ENCODE data around the gene RMI2.

Gene RMI2

GRCh38 chr16:11310634-11310977 is 34.7 kb upstream of the RMI2 start:
- DNase-seq, result no peak

GRCh38 chr16:11310997-11311561 is 34.2 kb upstream of the RMI2 start:
- peak; percentile 50 for DNase-seq

- DNase-seq, result peak; percentile 35
Observed at GRCh38 chr16:11312718-11313492, 32.4 kb upstream of the RMI2 start.

- DNase-seq, result no peak
Observed at GRCh38 chr16:11313493-11314308, 31.6 kb upstream of the RMI2 start.

GRCh38 chr16:11314309-11314894 is 30.9 kb upstream of the RMI2 start:
- DNase-seq, result no peak

- no peak for DNase-seq
Observed at GRCh38 chr16:11315510-11315909, 29.7 kb upstream of the RMI2 start.

GRCh38 chr16:11316331-11317015 is 28.8 kb upstream of the RMI2 start:
- no peak for DNase-seq

GRCh38 chr16:11318817-11319216 is 26.4 kb upstream of the RMI2 start:
- no peak for DNase-seq

GRCh38 chr16:11319529-11320146 is 25.6 kb upstream of the RMI2 start:
- no peak for DNase-seq

GRCh38 chr16:11320170-11320569 is 25.1 kb upstream of the RMI2 start:
- no peak for DNase-seq

GRCh38 chr16:11321662-11322061 is 23.6 kb upstream of the RMI2 start:
- no peak for DNase-seq

- DNase-seq, result no peak
Observed at GRCh38 chr16:11322823-11323222, 22.4 kb upstream of the RMI2 start.

- DNase-seq, result no peak
Observed at GRCh38 chr16:11323551-11324336, 21.5 kb upstream of the RMI2 start.

- DNase-seq, result no peak
Observed at GRCh38 chr16:11325404-11326083, 19.7 kb upstream of the RMI2 start.

GRCh38 chr16:11326084-11326736 is 19.0 kb upstream of the RMI2 start:
- no peak for DNase-seq

- DNase-seq, result no peak
Observed at GRCh38 chr16:11326737-11327276, 18.5 kb upstream of the RMI2 start.

- no peak for DNase-seq
Observed at GRCh38 chr16:11327277-11328171, 17.7 kb upstream of the RMI2 start.

- peak; percentile 44 for DNase-seq
Observed at GRCh38 chr16:11328172-11329070, 16.8 kb upstream of the RMI2 start.
